AG04450 (cell line): ENCODE results near the gene TRAPPC12. TPM values are rescaled to one million over a fixed set of nuclear protein-coding genes. Genes with fewer than 3 reads are reported as not detected.

Source experiments
- CTCF ChIA-PET: fragments of 300-600, 350-600 bp; formaldehyde crosslinking; extraction: SDS; loops from one replicate; lab custom pipeline; 2022; ENCODE audit warnings: antibody characterized with exemption, inconsistent platforms; lab: Charles Lee
- POLR2A ChIA-PET: fragments of 350-600 bp; formaldehyde crosslinking; extraction: SDS; loops from one replicate; lab custom pipeline; 2021; ENCODE audit warnings: antibody characterized with exemption, inconsistent platforms; lab: Yijun Ruan, JAX
- DNase-seq: peaks from one replicate; pipeline ENCODE4 v3.0.0-alpha.2; 2011; ENCODE audit warnings: low read depth, low spot score
- H3K27ac ChIP-seq: one replicate; pipeline ENCODE4 v1.5.1; 2012; ENCODE audit warnings: low read depth, low read length, control low read depth
- H3K27me3 ChIP-seq: one replicate; pipeline ENCODE4 v1.6.0; 2012; ENCODE audit warnings: low read length; ENCODE audit not compliant: control insufficient read depth, insufficient read depth
- H3K4me3 ChIP-seq: 2 replicates; pipeline ENCODE4 v1.5.1; 2011; ENCODE audit warnings: mild to moderate bottlenecking, low read depth, low read length, control low read depth
- H3K9me3 ChIP-seq: 2 replicates; pipeline ENCODE4 v1.5.1; 2012; ENCODE audit warnings: low read length; ENCODE audit not compliant: control insufficient read depth, insufficient read depth
- CTCF ChIP-seq: IDR thresholded peaks from 2 replicates; pipeline ENCODE4 v1.5.1; 2011; ENCODE audit warnings: low read depth, low read length, control low read depth, inconsistent platforms
- polyA plus RNA-seq: library from polyadenylated mRNA; depleted of rRNA; stranded (reverse); fragments of >200 nt; gene quantifications from 2 replicates; pipeline ENCODE4 v1.2.3, GENCODE V29; 2011

The TRAPPC12 gene
- polyA plus RNA-seq, 1 experiment = 41.7 TPM

- ChIA-PET CTCF (interaction anchor here (1.3 to 4.4 kb wide), 2 partner anchors 12 to 36 kb away, joined by 3 to 39 read pairs; no protein-coding TSS in a partner anchor), POLR2A (interaction anchor here (1.9 kb wide), 1 partner anchor 10 kb away, joined by 10 read pairs; the partner anchor contains the start of gene EIPR1)
- no peak overlapping the region for H3K27ac ChIP-seq
- no peak for DNase-seq
- H3K27me3 ChIP-seq = no peaks in the 10 kb centered on the region
- H3K9me3 ChIP-seq = peaks cover 4% of the 10 kb centered on the region; the same call in 1 of the 2 replicates
- no peak overlapping the region for H3K4me3 ChIP-seq
- no peak for TF ChIP-seq CTCF
These were observed 8.3 kb downstream of the TRAPPC12 start for GRCh38 chr2:3387644-3388411.

GRCh38 chr2:3388412-3388738 lies 8.9 kb downstream of the TRAPPC12 start:
- CTCF ChIA-PET = interaction anchor here (1.0 to 4.4 kb wide), 2 partner anchors 34 to 35 kb away, joined by 4 to 39 read pairs; no protein-coding TSS in a partner anchor
- TF ChIP-seq CTCF = no peak
- no peak overlapping the region for H3K27ac ChIP-seq

DNA sequence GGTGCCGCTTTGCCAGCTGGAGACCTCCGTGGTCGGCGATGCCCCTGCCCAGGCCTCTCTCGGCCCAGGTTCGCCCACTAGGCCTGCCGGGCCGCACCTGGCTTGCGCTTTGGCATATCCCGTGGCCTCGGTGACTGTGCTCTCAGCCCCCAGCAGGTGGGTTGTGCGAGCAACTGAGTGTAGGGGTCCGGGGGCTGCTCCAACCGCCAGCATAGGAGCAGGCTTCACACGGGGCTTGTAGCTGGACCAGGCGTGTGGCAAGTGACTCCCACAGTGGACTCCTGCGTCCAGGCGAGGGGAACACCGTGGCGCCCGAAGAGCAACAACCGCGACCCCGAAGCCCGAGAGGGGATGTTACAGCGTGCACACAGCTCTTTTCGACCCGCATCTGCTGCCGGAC lies 9.7 kb downstream of the TRAPPC12 start:
- H3K4me3 ChIP-seq = no peak overlapping the region
- no peak for DNase-seq
- no peak overlapping the region for H3K27ac ChIP-seq
- no peak for TF ChIP-seq CTCF
- H3K27me3 ChIP-seq = no peaks in the 10 kb centered on the region
- ChIA-PET CTCF (interaction anchor here (1.0 to 1.6 kb wide), 2 partner anchors 34 to 35 kb away, joined by 4 to 5 read pairs; no protein-coding TSS in a partner anchor), POLR2A (no interaction called here)
- H3K9me3 ChIP-seq = peaks cover 4% of the 10 kb centered on the region; the same call in 1 of the 2 replicates

More at GRCh38 chr2:3388412-3388738, 8.9 kb downstream of the TRAPPC12 start:
- Histone ChIP-seq H3K9me3 (peaks cover 4% of the 10 kb centered on the region; the same call in 1 of the 2 replicates), H3K27me3 (no peaks in the 10 kb centered on the region), H3K4me3 (no peak overlapping the region)
- POLR2A ChIA-PET = no interaction called here
- no peak for DNase-seq

DNA sequence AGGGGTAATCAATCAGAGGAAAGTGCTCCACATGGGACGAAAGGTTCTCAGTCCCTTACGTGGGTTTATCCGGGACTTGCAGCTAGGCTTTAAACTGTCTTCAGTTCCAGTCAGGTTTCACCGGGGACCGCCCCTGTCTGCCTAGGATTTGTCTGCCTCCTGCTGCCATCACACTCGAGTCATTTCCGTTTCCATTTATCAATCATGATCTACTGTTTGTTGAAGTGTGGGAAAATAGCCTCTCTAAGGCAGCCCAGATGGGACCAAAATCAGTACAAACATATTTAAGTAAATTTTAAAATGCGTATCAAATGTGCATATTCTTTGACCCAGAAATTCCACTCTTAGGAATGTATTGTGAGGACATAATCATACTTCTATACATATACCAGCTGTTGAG lies 10.5 kb downstream of the TRAPPC12 start:
- no peak for DNase-seq
- Histone ChIP-seq H3K9me3 (peaks cover 4% of the 10 kb centered on the region; the same call in 1 of the 2 replicates), H3K4me3 (no peak overlapping the region), H3K27me3 (no peaks in the 10 kb centered on the region), H3K27ac (no peak overlapping the region)
- ChIA-PET CTCF (interaction anchor here (1.6 kb wide), 1 partner anchor 34 kb away, joined by 5 read pairs; no protein-coding TSS in a partner anchor), POLR2A (no interaction called here)
- no peak for TF ChIP-seq CTCF

DNA sequence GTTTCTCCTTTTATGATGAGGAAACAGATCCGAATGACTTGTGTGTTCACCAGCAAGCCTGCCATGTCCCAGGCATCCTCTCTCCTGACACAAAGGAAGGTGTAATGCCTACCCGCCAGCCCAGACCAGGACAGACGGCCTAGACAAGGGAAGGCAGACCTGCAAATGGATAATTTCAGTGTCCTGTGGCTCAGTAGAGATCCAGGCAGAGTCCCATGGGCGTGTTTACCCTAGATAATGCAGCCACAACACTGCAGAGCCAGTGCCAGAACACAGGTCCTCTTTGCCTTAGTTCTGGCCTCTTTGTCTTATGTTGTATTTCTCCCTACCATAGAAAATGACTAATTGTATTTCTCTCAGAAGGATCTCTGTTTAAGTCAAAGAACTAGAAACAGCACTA lies 12.7 kb downstream of the TRAPPC12 start:
- Histone ChIP-seq H3K27ac (no peak overlapping the region), H3K9me3 (peaks cover 17% of the 10 kb centered on the region), H3K27me3 (no peaks in the 10 kb centered on the region), H3K4me3 (no peak overlapping the region)
- no peak for DNase-seq
- CTCF ChIA-PET = interaction anchor here (3.8 kb wide), 1 partner anchor 31 kb away, joined by 29 read pairs; no protein-coding TSS in a partner anchor
- no peak for TF ChIP-seq CTCF
- POLR2A ChIA-PET = no interaction called here
